Central memory CD8-positive, alpha-beta T cell (primary cell): ENCODE measurements around the gene SMAD1.

ENCODE experiments used
- ATAC-seq: fragments of 150-1000 bp; cut with Tn5 transposase; replicated peaks from 2 replicates; pipeline ENCODE4 v1.10.0; 2022; ENCODE audit warnings: mild to moderate bottlenecking, moderate FRiP score, moderate number of reproducible peaks; ENCODE audit not compliant: poor library complexity, severe bottlenecking; ENCODE audit errors: extremely low read depth
- DNase-seq, 2 donors: peaks; one replicate each; pipeline ENCODE4 v3.0.0; 2021; ENCODE audit warnings: low spot score in 2 of 2
- H3K27ac Mint-ChIP-seq: one replicate; pipeline ENCODE4 v1.8.0; 2022; ENCODE audit warnings: low read depth, mild to moderate bottlenecking, moderate library complexity, mixed read lengths
- H3K27me3 Mint-ChIP-seq: one replicate; pipeline ENCODE4 v1.8.0; 2022; ENCODE audit warnings: mixed read lengths
- H3K36me3 Mint-ChIP-seq: one replicate; pipeline ENCODE4 v1.8.0; 2022; ENCODE audit warnings: mild to moderate bottlenecking, moderate library complexity, mixed read lengths; ENCODE audit not compliant: insufficient read depth
- H3K4me1 Mint-ChIP-seq: one replicate; pipeline ENCODE4 v1.8.0; 2022; ENCODE audit warnings: mixed read lengths
- H3K4me3 Mint-ChIP-seq: one replicate; pipeline ENCODE4 v1.8.0; 2022; ENCODE audit warnings: mild to moderate bottlenecking, moderate library complexity, mixed read lengths
- H3K9me3 Mint-ChIP-seq: one replicate; pipeline ENCODE4 v1.8.0; 2022; ENCODE audit warnings: mixed read lengths

SMAD1 gene

DNA sequence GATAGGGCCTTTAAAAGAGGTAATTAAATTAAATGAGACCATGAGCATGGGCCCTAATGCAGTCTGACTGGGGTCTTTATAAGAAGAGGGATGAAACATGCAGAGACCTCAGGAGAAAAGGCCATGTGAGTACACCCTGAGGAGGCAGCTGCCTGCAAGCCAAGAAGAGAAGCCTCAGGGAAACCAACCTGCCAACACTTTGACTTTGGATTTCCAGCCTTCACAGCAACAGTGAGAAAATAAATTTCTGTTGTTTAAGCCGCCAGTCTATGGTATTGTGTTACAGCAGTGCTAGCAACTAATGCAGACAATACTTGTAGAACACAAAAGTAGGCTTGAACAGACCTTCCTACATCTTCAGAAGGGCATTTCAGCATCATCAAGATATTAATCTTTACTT is 52.3 kb downstream of the SMAD1 start:
- Mint-ChIP-seq H3K27me3 (peaks cover 11% of the 10 kb centered on the region), H3K9me3 (no peaks in the 10 kb centered on the region), H3K36me3 (peaks cover 2% of the 10 kb centered on the region), H3K27ac (no peak overlapping the region), H3K4me1 (no peaks in the 10 kb centered on the region), H3K4me3 (no peak overlapping the region)
- no peak for DNase-seq
- ATAC-seq: no peak

DNA sequence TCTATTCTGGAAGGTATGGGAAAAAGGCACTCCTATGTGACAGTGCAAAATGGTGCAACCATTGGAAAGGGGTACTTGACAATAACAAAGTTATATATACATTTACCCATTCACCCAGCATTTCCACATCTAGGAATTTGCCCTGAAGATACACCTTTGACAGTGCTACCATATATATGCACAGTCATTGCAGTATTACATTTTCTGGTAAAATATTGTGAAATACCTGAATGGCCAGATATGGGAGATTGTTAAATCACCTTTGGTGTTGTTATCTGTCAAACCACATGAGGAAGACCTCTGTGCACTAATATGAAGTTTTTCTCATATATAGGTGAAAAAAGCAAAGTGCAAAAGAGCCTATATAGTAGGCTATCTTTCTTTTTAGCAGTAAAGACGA is 53.5 kb downstream of the SMAD1 start:
- ATAC-seq: no peak
- H3K9me3 Mint-ChIP-seq: no peaks in the 10 kb centered on the region
- no peaks in the 10 kb centered on the region for H3K4me1 Mint-ChIP-seq
- H3K27ac Mint-ChIP-seq: no peak overlapping the region
- no peak overlapping the region for H3K4me3 Mint-ChIP-seq
- H3K27me3 Mint-ChIP-seq: peaks cover 19% of the 10 kb centered on the region
- H3K36me3 Mint-ChIP-seq: peaks cover 2% of the 10 kb centered on the region
- DNase-seq: no peak

DNA sequence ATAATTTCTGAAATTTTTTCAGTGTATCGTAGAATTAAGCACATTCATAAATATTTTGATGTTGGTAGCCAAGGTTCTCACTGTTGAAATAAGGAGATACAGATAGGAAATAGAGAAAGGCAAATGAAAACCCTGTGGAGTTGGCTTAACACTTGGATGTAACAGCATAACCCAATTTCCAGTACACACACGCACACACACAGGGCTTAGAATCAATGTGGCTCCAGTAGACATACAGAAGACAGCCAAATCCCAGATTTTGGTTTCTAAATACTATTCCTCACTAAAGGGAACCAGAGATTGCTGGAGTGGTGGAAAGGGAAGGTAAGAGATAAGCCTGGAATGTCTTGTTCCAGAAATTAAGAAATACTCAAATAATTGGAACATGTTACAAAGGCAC is 54.4 kb downstream of the SMAD1 start:
- ATAC-seq (no peak), DNase-seq (no peak)
- no peaks in the 10 kb centered on the region for H3K9me3 Mint-ChIP-seq
- H3K27me3 Mint-ChIP-seq: peaks cover 20% of the 10 kb centered on the region
- no peak overlapping the region for H3K4me3 Mint-ChIP-seq
- no peak overlapping the region for H3K27ac Mint-ChIP-seq
- no peaks in the 10 kb centered on the region for H3K4me1 Mint-ChIP-seq
- H3K36me3 Mint-ChIP-seq: peaks cover 2% of the 10 kb centered on the region

DNA sequence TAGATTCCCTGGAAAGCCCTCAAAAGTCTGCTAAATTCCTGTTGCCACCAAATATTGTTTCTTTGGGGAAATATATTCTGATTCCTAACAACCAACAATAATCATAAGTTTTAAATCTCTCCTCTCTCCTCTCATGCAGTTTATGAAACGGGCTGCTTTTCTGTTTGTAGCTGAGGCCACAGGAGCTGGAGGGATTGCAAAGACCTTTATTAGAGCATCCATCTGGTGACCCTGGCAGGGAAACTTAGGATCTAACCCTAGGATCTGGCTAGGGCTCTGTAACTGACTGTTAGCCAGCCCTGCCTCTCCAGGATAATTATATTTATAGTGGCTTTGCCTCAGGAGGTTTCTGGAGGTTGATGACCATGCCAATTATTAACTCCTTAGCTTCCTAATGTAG is 56.9 kb downstream of the SMAD1 start:
- H3K27me3 Mint-ChIP-seq: peaks cover 20% of the 10 kb centered on the region
- H3K9me3 Mint-ChIP-seq: no peaks in the 10 kb centered on the region
- ATAC-seq (no peak), DNase-seq (no peak)
- H3K4me3 Mint-ChIP-seq: no peak overlapping the region
- H3K36me3 Mint-ChIP-seq: no peaks in the 10 kb centered on the region
- no peaks in the 10 kb centered on the region for H3K4me1 Mint-ChIP-seq
- H3K27ac Mint-ChIP-seq: no peak overlapping the region

DNA sequence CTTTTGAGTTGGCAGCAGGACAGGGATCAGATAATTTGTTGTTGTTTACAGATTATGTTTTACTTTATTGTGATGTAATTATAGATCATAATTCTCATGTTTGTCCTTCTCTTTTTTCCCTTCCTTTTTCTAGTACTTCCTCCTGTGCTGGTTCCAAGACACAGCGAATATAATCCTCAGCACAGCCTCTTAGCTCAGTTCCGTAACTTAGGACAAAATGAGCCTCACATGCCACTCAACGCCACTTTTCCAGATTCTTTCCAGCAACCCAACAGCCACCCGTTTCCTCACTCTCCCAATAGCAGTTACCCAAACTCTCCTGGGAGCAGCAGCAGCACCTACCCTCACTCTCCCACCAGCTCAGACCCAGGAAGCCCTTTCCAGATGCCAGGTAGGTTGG is 58.0 kb downstream of the SMAD1 start:
- Mint-ChIP-seq H3K27me3 (peaks cover 20% of the 10 kb centered on the region), H3K27ac (no peak overlapping the region), H3K36me3 (no peaks in the 10 kb centered on the region), H3K9me3 (no peaks in the 10 kb centered on the region), H3K4me1 (no peaks in the 10 kb centered on the region), H3K4me3 (no peak overlapping the region)
- ATAC-seq: no peak
- DNase-seq: no peak

DNA sequence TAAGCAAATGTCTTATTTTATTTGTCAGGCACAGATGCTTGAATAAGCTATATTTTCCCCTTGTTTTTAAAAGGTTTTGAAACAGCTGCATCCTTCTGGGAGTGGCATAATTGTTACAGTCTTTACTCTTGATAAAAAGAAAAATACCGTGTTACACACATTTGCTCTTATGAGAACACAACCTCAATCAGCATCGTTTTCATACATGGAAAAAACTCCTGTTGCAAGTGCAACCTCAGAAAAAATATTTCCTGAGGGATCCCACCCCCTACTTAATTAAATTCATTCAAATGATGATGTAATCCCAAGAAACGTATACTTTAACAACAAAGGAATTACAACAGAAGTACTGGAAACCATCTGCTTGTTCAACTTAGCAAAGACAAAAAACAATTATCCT is 58.6 kb downstream of the SMAD1 start:
- Mint-ChIP-seq H3K27ac (no peak overlapping the region), H3K27me3 (peaks cover 18% of the 10 kb centered on the region), H3K4me3 (no peak overlapping the region), H3K9me3 (no peaks in the 10 kb centered on the region), H3K36me3 (no peaks in the 10 kb centered on the region), H3K4me1 (no peaks in the 10 kb centered on the region)
- no peak for ATAC-seq
- DNase-seq: no peak

DNA sequence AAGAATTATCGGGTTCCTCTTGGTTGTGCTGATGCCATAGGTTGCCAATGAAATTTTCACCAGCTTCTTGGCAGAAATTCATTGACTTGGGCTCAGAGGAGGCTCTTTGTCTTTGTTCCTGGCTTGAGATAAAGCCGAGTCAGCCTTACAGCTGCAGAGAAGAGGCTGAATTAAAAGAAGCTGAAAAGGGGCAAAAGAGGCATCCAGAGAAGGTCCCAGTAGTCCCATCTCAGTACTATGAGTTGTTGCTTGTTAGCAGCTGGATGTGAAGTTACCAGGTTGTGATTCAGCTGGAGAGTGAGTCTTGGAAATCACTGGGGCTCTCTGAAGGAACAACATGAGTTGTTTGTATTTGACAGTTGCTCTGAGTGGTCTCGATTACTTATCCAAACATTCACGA is 59.7 kb downstream of the SMAD1 start:
- no peak for ATAC-seq
- peaks cover 3% of the 10 kb centered on the region for H3K36me3 Mint-ChIP-seq
- no peak overlapping the region for H3K4me3 Mint-ChIP-seq
- no peaks in the 10 kb centered on the region for H3K4me1 Mint-ChIP-seq
- no peaks in the 10 kb centered on the region for H3K9me3 Mint-ChIP-seq
- DNase-seq: no peak
- peaks cover 9% of the 10 kb centered on the region for H3K27me3 Mint-ChIP-seq
- H3K27ac Mint-ChIP-seq: no peak overlapping the region

DNA sequence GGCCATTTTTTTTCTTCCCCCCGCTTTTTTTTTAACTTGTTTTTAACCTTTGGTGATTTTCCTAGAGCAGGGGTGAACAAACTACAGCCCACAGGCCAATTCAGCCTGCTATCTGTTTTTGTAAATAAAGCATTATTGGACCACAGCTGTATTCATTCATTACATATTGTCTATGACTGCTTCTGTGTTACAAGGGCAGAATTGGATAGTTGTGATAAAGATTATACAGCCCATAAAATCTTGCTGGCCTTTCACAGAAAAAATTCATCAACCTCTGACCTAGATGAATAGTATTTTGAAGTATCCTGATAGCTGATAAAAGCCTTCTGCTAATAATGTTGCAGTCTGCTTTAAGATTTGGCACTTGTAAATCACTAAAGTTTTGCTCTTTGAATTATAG is 63.4 kb downstream of the SMAD1 start:
- Mint-ChIP-seq H3K27ac (no peak overlapping the region), H3K36me3 (peaks cover 5% of the 10 kb centered on the region), H3K9me3 (no peaks in the 10 kb centered on the region), H3K4me3 (no peak overlapping the region), H3K27me3 (peaks cover 2% of the 10 kb centered on the region), H3K4me1 (no peaks in the 10 kb centered on the region)
- DNase-seq (no peak), ATAC-seq (no peak)

DNA sequence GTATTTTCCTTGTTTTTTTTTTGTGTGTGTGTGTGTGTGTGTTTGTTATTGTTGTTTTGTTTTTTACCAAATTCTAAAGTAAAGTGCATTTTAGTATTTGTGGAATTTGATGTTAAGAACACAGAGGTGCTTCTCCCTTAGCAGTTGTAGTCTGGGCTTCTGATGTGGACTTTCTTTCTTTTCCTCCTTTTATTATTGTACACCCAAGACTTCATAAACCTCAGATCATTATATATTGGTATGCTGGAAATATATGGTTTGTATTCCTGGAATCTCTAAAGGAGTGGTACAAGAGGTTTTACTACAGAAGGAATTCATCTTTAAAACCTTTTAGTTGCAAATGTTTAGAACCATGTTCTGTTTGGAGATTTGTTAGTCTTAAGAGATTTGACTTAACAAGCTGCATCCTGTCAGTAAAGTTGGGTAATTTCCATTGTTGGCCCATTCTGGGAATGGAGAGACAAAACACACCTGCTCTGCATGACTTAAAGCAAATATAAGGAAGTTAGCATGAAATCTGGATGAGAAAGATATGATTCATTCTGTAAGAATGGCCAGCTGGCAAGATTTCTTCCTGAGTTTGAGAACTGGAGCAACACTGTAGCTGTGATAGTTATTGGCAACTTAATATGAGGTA is 64.0 kb downstream of the SMAD1 start:
- Mint-ChIP-seq H3K9me3 (no peaks in the 10 kb centered on the region), H3K27me3 (no peaks in the 10 kb centered on the region), H3K4me1 (no peaks in the 10 kb centered on the region), H3K4me3 (no peak overlapping the region), H3K27ac (no peak overlapping the region), H3K36me3 (peaks cover 5% of the 10 kb centered on the region)
- DNase-seq: no peak
- no peak for ATAC-seq

DNA sequence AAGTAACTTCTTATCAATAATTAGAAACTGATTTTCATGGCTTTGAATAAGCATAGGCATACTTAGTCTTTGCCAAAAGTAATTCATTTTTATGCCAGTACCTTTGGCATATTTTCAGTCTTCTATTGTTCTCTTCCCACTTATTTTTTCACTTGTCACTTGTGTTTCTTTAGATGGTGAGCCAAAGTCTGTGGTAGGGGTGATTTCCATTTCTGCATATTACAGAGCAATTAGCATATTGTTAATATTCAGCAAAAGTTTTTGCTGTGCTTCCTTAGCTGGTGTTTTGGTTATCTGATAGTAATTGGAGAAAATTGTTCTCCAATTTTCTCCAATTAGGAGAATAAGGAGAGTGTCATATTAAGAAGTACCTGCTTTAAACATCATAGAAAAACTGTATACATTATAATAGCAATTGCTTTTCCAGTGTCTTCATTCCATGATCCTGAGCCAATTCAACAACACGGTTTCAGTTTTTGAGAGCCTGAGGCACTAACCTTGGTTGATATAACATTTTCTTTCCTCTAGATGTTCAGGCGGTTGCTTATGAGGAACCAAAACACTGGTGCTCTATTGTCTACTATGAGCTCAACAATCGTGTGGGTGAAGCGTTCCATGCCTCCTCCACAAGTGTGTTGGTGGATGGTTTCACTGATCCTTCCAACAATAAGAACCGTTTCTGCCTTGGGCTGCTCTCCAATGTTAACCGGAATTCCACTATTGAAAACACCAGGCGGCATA is 64.7 kb downstream of the SMAD1 start:
- no peak for ATAC-seq
- Mint-ChIP-seq H3K9me3 (no peaks in the 10 kb centered on the region), H3K36me3 (peaks cover 5% of the 10 kb centered on the region)

DNA sequence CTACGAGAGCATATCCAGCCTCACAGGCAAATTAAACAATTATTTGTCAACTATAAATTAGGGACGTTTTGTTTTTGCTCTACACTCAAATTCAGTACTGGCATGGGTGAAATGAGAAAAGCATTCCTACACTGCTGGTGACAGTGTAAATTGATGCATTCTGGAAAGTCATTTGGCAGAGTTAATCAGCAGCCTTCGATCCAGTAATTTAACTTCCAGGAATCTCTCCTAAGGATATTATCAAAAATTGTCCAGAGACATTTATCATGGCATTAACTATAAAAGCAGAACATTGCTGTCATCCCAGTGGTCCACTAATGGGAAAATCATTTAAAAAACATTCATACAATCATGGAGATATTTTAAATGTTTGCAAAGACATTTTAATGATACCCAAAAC is 70.0 kb downstream of the SMAD1 start:
- ATAC-seq (no peak), DNase-seq (no peak)
- H3K36me3 Mint-ChIP-seq: peaks cover 2% of the 10 kb centered on the region
- H3K4me1 Mint-ChIP-seq: no peaks in the 10 kb centered on the region
- H3K27ac Mint-ChIP-seq: no peak overlapping the region
- H3K9me3 Mint-ChIP-seq: no peaks in the 10 kb centered on the region
- no peak overlapping the region for H3K4me3 Mint-ChIP-seq
- H3K27me3 Mint-ChIP-seq: no peaks in the 10 kb centered on the region

More for the DNA sequence above, 64.7 kb downstream of the SMAD1 start:
- Mint-ChIP-seq H3K27me3 (no peaks in the 10 kb centered on the region), H3K4me1 (no peaks in the 10 kb centered on the region), H3K4me3 (no peak overlapping the region), H3K27ac (no peak overlapping the region)
- no peak for DNase-seq

DNA sequence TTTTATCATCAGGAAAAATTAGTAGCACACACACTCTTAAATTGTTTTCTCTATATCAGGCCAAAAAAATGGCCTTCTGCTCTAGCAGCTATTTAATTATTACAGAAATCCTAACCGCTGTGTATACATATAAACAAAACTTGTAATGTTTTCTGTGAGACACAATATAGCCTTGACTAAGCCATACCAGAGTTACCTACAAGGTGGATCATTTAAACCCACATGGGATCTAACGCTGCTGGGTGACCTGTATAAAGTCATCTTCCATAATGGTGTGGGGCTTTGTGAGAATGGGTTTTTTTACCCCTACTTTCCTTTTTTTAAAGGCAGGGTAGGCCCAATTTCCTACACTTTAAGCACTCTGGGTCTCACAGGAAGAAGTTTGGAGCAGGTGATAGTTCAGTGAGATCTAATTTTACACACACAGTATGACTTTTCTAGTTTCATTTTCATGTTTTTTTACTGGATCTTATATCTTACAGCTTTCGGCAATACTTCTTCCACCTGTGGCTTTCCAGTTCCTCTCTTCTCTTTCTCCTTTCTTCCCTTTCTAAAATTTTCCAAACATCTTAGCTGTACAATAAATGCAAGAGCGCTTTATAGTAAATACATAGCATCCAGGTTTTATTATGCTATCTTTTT is 70.6 kb downstream of the SMAD1 start:
- H3K27ac Mint-ChIP-seq: peak overlapping the region; percentile 81
- no peaks in the 10 kb centered on the region for H3K9me3 Mint-ChIP-seq
- no peak for DNase-seq
- ATAC-seq: no peak
- H3K27me3 Mint-ChIP-seq: no peaks in the 10 kb centered on the region
- no peaks in the 10 kb centered on the region for H3K36me3 Mint-ChIP-seq
- no peaks in the 10 kb centered on the region for H3K4me1 Mint-ChIP-seq
- H3K4me3 Mint-ChIP-seq: no peak overlapping the region

DNA sequence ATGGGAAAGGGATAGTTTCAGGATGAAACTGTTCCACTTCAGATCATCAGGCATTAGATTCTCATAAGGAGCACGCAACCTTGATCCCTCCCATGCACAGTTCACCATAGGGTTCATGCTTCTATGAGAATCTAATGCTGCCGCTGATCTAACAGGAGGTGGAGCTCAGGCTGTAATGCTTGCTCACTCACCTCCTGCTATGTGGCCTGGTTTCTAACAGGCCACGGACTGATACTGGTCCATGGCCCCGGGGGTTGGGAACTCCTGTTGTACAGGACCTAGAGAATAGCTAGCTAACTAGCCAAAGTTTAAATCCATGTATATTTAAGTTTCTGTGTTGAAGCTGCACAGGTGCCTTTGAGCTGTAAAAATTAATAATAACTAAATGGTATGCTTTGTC is 71.7 kb downstream of the SMAD1 start:
- ATAC-seq (no peak), DNase-seq (no peak)
- Mint-ChIP-seq H3K4me3 (no peak overlapping the region), H3K4me1 (no peaks in the 10 kb centered on the region), H3K27me3 (no peaks in the 10 kb centered on the region), H3K27ac (no peak overlapping the region), H3K36me3 (no peaks in the 10 kb centered on the region), H3K9me3 (no peaks in the 10 kb centered on the region)
